HCT116 (cell line): ENCODE measurements around the gene MAPK14. TPM values are rescaled to one million over a fixed set of nuclear protein-coding genes. Genes with fewer than 3 reads are reported as not detected.

Experiments used
- ATAC-seq: fragments of 200-7000 bp; cut with Tn5 transposase; 2 replicates; pipeline ENCODE4 v1.9.1; 2020; ENCODE audit warnings: mild to moderate bottlenecking, moderate library complexity
- BruUV-seq: library from RNA; stranded (reverse); fragments of 400-500 nt; replicated peaks from 2 replicates; lab custom pipeline; 2021; lab: Mats Ljungman, UMichigan
- CTCF ChIA-PET: fragments of 300-600 bp; sonication (Branson Sonifier 250); formaldehyde crosslinking; loops from one replicate; lab custom pipeline; 2021; ENCODE audit warnings: antibody characterized with exemption; lab: Charles Lee
- POLR2A ChIA-PET: fragments of 300-600, 350-600 bp; sonication (Branson Sonifier 250); formaldehyde crosslinking; loops from one replicate; lab custom pipeline; 2021; ENCODE audit warnings: antibody characterized with exemption; lab: Charles Lee
- RAD21 ChIA-PET, 2 experiments: fragments of 300-600 bp; sonication (Branson Sonifier 250); formaldehyde crosslinking; loops; one replicate each; lab custom pipeline; 2023; ENCODE audit warnings: low total read pairs in 2 of 2; ENCODE audit not compliant: uncharacterized antibody in 2 of 2, unreplicated experiment in 2 of 2, low non-redundant PET in 1 of 2; lab: Charles Lee
- DNase-seq: peaks from one replicate; pipeline ENCODE4 v3.0.0-alpha.2; 2010; ENCODE audit warnings: low read depth, low spot score
- H2AFZ ChIP-seq: fragments of 200-600 bp; shearing (Covaris generic), sonication (generic); 2 replicates; pipeline ENCODE4 v1.6.1; 2017; ENCODE audit warnings: low read depth, mixed run types, mixed read lengths, antibody characterized with exemption, low read length; ENCODE audit not compliant: poor library complexity, severe bottlenecking
- H3K27ac ChIP-seq: 2 replicates; pipeline ENCODE4 v1.5.1; 2012; ENCODE audit warnings: low read depth, low read length
- H3K27me3 ChIP-seq: fragments of 200-600 bp; sonication (generic); 2 replicates; pipeline ENCODE4 v1.6.1; 2016; ENCODE audit warnings: mixed run types, low read length, mixed read lengths; ENCODE audit not compliant: insufficient read depth
- H3K36me3 ChIP-seq, 2 experiments: fragments of 200-500 bp in 1 of 2; fragments of 200-600 bp in 1 of 2; sonication (Bioruptor generic) in 1 of 2; sonication (generic) in 1 of 2; 2 replicates each; pipeline versions ENCODE4 v1.5.1 to v1.6.1; 2014 to 2016; ENCODE audit warnings: low read length in 2 of 2, inconsistent platforms in 1 of 2, mixed read lengths in 1 of 2, mixed run types in 1 of 2; ENCODE audit not compliant: insufficient read depth in 2 of 2, control insufficient read depth in 1 of 2
- H3K4me1 ChIP-seq, 2 experiments: fragments of 200-600 bp in 1 of 2; sonication (generic) in 1 of 2; 2 replicates each; pipeline versions ENCODE4 v1.5.1 to v1.6.1; 2012 to 2017; ENCODE audit warnings: low read length in 2 of 2, inconsistent platforms in 1 of 2, mild to moderate bottlenecking in 1 of 2, mixed read lengths in 1 of 2, mixed run types in 1 of 2, moderate library complexity in 1 of 2; ENCODE audit not compliant: insufficient read depth in 2 of 2, control insufficient read depth in 1 of 2
- H3K4me2 ChIP-seq: fragments of 200-600 bp; sonication (generic); 2 replicates; pipeline ENCODE4 v1.6.1; 2017; ENCODE audit warnings: mixed run types, low read length, mixed read lengths
- H3K4me3 ChIP-seq, 2 experiments: fragments of 200-600 bp in 1 of 2; sonication (generic) in 1 of 2; replicated peaks in 1 of 2; 2 replicates each; pipeline ENCODE4 v1.5.1; 2011 to 2016; ENCODE audit warnings: low read length in 2 of 2, control low read depth in 1 of 2, low read depth in 1 of 2, mild to moderate bottlenecking in 1 of 2, mixed read lengths in 1 of 2, mixed run types in 1 of 2
- H3K79me2 ChIP-seq: fragments of 200-600 bp; sonication (generic); 2 replicates; pipeline ENCODE4 v1.6.1; 2017; ENCODE audit warnings: mild to moderate bottlenecking, mixed run types, low read length, moderate library complexity, mixed read lengths; ENCODE audit not compliant: insufficient read depth
- H3K9ac ChIP-seq: fragments of 200-600 bp; sonication (generic); 2 replicates; pipeline ENCODE4 v1.6.1; 2016; ENCODE audit warnings: low read length, mixed read lengths
- H3K9me2 ChIP-seq: fragments of 200-600 bp; sonication (generic), shearing (Covaris generic); 2 replicates; pipeline ENCODE4 v1.6.1; 2017; ENCODE audit warnings: mixed run types, mild to moderate bottlenecking, moderate library complexity; ENCODE audit not compliant: insufficient read depth
- H3K9me3 ChIP-seq, 2 experiments: fragments of 200-500 bp in 1 of 2; fragments of 200-600 bp in 1 of 2; sonication (Bioruptor generic) in 1 of 2; sonication (generic) in 1 of 2; 2 replicates each; pipeline ENCODE4 v1.6.1; 2014 to 2017; ENCODE audit warnings: low read length in 2 of 2, mixed read lengths in 2 of 2, inconsistent platforms in 1 of 2, low read depth in 1 of 2, mild to moderate bottlenecking in 1 of 2, mixed run types in 1 of 2, moderate library complexity in 1 of 2; ENCODE audit not compliant: control insufficient read depth in 1 of 2, insufficient read depth in 1 of 2
- H4K20me1 ChIP-seq: fragments of 200-600 bp; sonication (generic), shearing (Covaris generic); 2 replicates; pipeline ENCODE4 v1.6.1; 2017; ENCODE audit warnings: mixed run types, mild to moderate bottlenecking, moderate library complexity; ENCODE audit not compliant: insufficient read depth
- ATF3 ChIP-seq: IDR thresholded peaks from 2 replicates; pipeline ENCODE4 v1.6.1; 2012
- CEBPB ChIP-seq: IDR thresholded peaks from 2 replicates; pipeline ENCODE4 v1.6.1; 2012; ENCODE audit warnings: low read depth
- CTCF ChIP-seq, 3 experiments: fragments of 200-600 bp in 1 of 3; sonication (generic) in 1 of 3; IDR thresholded peaks in 2 of 3; conservative IDR thresholded peaks in 1 of 3; 2 replicates each; pipeline ENCODE4 v1.5.1; 2012 to 2017; ENCODE audit warnings: low read depth in 2 of 3, low read length in 2 of 3, antibody characterized with exemption in 1 of 3, borderline replicate concordance in 1 of 3, control low read depth in 1 of 3, mild to moderate bottlenecking in 1 of 3, mixed read lengths in 1 of 3, mixed run types in 1 of 3, moderate library complexity in 1 of 3; ENCODE audit not compliant: insufficient read depth in 1 of 3
- ELF1 ChIP-seq: IDR thresholded peaks from 2 replicates; pipeline ENCODE4 v1.6.1; 2012; ENCODE audit warnings: low read depth, borderline replicate concordance
- EZH2 ChIP-seq: fragments of 200-600 bp; sonication (generic); IDR thresholded peaks from 2 replicates; pipeline ENCODE4 v1.6.1; 2017; ENCODE audit warnings: antibody characterized with exemption, mixed run types
- FOSL1 ChIP-seq: IDR thresholded peaks from 2 replicates; pipeline ENCODE4 v1.6.1; 2012; ENCODE audit warnings: low read depth
- JUND ChIP-seq: IDR thresholded peaks from 2 replicates; pipeline ENCODE4 v1.6.1; 2012
- MAX ChIP-seq: IDR thresholded peaks from 2 replicates; pipeline ENCODE4 v1.6.1; 2012
- POLR2A ChIP-seq: IDR thresholded peaks from 2 replicates; pipeline ENCODE4 v1.7.0; 2011; ENCODE audit warnings: borderline replicate concordance; ENCODE audit not compliant: insufficient read depth, insufficient read length; ENCODE audit errors: extremely low read depth
- POLR2AphosphoS5 ChIP-seq: IDR thresholded peaks from 2 replicates; pipeline ENCODE4 v1.6.1; 2011; ENCODE audit warnings: mild to moderate bottlenecking, low read depth, low read length, moderate library complexity
- RAD21 ChIP-seq: IDR thresholded peaks from 2 replicates; pipeline ENCODE4 v1.6.1; 2012; ENCODE audit warnings: low read depth, mild to moderate bottlenecking
- REST ChIP-seq: IDR thresholded peaks from 2 replicates; pipeline ENCODE4 v1.6.1; 2012; ENCODE audit warnings: low read depth
- SIN3A ChIP-seq: IDR thresholded peaks from 2 replicates; pipeline ENCODE4 v1.6.1; 2012; ENCODE audit warnings: low read depth
- SP1 ChIP-seq: IDR thresholded peaks from 2 replicates; pipeline ENCODE4 v1.6.1; 2012; ENCODE audit warnings: low read depth
- SRF ChIP-seq: IDR thresholded peaks from 2 replicates; pipeline ENCODE4 v1.6.1; 2012; ENCODE audit warnings: low read depth
- TCF7L2 ChIP-seq: IDR thresholded peaks from 2 replicates; pipeline ENCODE4 v1.7.0; 2011; ENCODE audit warnings: borderline replicate concordance, inconsistent platforms; ENCODE audit not compliant: insufficient read depth, insufficient read length; ENCODE audit errors: extremely low read depth
- YY1 ChIP-seq: IDR thresholded peaks from 2 replicates; pipeline ENCODE4 v1.6.1; 2011; ENCODE audit warnings: low read length, low read depth, moderate library complexity, mild to moderate bottlenecking; ENCODE audit not compliant: insufficient replicate concordance; ENCODE audit errors: extremely low read depth
- ZBTB33 ChIP-seq: IDR thresholded peaks from 2 replicates; pipeline ENCODE4 v1.6.1; 2011; ENCODE audit warnings: mild to moderate bottlenecking, low read length, moderate library complexity; ENCODE audit not compliant: insufficient replicate concordance; ENCODE audit errors: extremely low read depth
- ZFX ChIP-seq: fragments of 450-650 bp; IDR thresholded peaks from 2 replicates; pipeline ENCODE4 v1.6.1; 2017
- ZNF274 ChIP-seq: fragments of 200-500 bp; sonication (Bioruptor generic); IDR thresholded peaks from 2 replicates; pipeline ENCODE4 v1.6.1; 2014; ENCODE audit warnings: mild to moderate bottlenecking, low read depth, low read length, inconsistent platforms
- intact Hi-C: fragments of 100-400 bp; cut with micrococcal nuclease; formaldehyde crosslinking; loops from 2 replicates; pipeline ENCODE4 v1.10.0; 2022
- total RNA-seq: library from RNA; stranded (reverse); gene quantifications from one replicate; pipeline ENCODE4 v1.2.1, GENCODE V29; 2021; ENCODE audit not compliant: unreplicated experiment

MAPK14 gene
- total RNA-seq, 1 experiment from 2014 or later = 34.2 TPM

- Histone ChIP-seq H2AFZ (peak overlapping the region; percentile 10), H3K36me3 (no peaks in the 10 kb centered on the region), H3K27me3 (no peaks in the 10 kb centered on the region), H3K4me3 (no peak overlapping the region), H3K9ac (no peak overlapping the region), H3K9me2 (no peaks in the 10 kb centered on the region), H4K20me1 (no peaks in the 10 kb centered on the region), H3K27ac (no peak overlapping the region), H3K4me1 (peaks cover 4 to 21% of the 10 kb centered on the region in 2 experiments; a peak in 3 of 4 replicates), H3K9me3 (no peaks in the 10 kb centered on the region), H3K4me2 (no peak overlapping the region), H3K79me2 (peaks cover 31% of the 10 kb centered on the region)
- TF ChIP-seq ATF3 (no peak), SP1 (no peak), CTCF (IDR thresholded peaks at IDR 0.05 in 2 of 3, conservative IDR thresholded peaks at IDR 0.05 in 1 of 3; ENCODE audit: borderline replicate concordance in 1 of 3, insufficient read depth in 1 of 3, low read depth in 2 of 3, low read length in 2 of 3) (no peak), SIN3A (no peak), ZNF274 (no peak), ZBTB33 (no peak), JUND (no peak), ELF1 (no peak), REST (no peak), EZH2 (no peak), YY1 (no peak), POLR2A (no peak), SRF (no peak), TCF7L2 (no peak), ZFX (no peak), RAD21 (no peak), CEBPB (no peak), MAX (no peak), FOSL1 (no peak), POLR2AphosphoS5 (no peak)
- ChIA-PET RAD21 (no interaction called here), CTCF (no interaction called here), POLR2A (no interaction called here)
- ATAC-seq (no peak), DNase-seq (no peak)
- intact Hi-C loops = loop anchor here (2.0 kb wide), 2 partner anchors 171 to 277 kb away; partner anchors contain the start of gene BRPF3
- BruUV-seq = no TSS peak
These were observed 1.7 kb upstream of the MAPK14 start for GRCh38 chr6:36025932-36026327.
